H1 (cell line): ENCODE data around the gene PIGC.

Experiments
- POLR2A ChIP-seq, 2 experiments: IDR thresholded peaks; 1 replicate in 1 of 2; 2 replicates in 1 of 2; pipeline ENCODE4 v1.6.1; 2011; ENCODE audit warnings: low read depth in 2 of 2, low read length in 2 of 2, mild to moderate bottlenecking in 2 of 2; ENCODE audit errors: control extremely low read depth in 1 of 2
- POLR2AphosphoS5 ChIP-seq: IDR thresholded peaks from 2 replicates; pipeline ENCODE4 v1.6.1; 2011; ENCODE audit warnings: low read depth, low read length

GRCh38 chr1:172401892-172402291, 42.0 kb downstream of the PIGC start:
- no peak for TF ChIP-seq POLR2A (IDR thresholded peaks at IDR 0.05; ENCODE audit: control extremely low read depth in 1 of 2, low read depth in 2 of 2, low read length in 2 of 2)
- TF ChIP-seq POLR2AphosphoS5 = no peak
